HG02642 (cell line): ENCODE data around the gene MGAT5.
"Not testable (repeated sequence)": the region's sequence is repeated elsewhere in the genome, so short reads cannot be mapped to it uniquely, and the experiment has no call there.

Experiments used
- ATAC-seq: cut with Tn5 transposase; IDR thresholded peaks from one replicate; pipeline ENCODE4 v1.9.1; 2021; ENCODE audit warnings: mild to moderate bottlenecking; ENCODE audit not compliant: unreplicated experiment, poor library complexity

The MGAT5 gene

GRCh38 chr2:134275058-134275862, 21.4 kb downstream of the MGAT5 start:
- ATAC-seq = peak; percentile 84

- no peak for ATAC-seq
These were observed 22.7 kb downstream of the MGAT5 start for GRCh38 chr2:134276381-134277172.

GRCh38 chr2:134277223-134277622, 23.4 kb downstream of the MGAT5 start:
- ATAC-seq = no peak

GRCh38 chr2:134278553-134278952, 24.7 kb downstream of the MGAT5 start:
- no peak for ATAC-seq

GRCh38 chr2:134279417-134279816, 25.5 kb downstream of the MGAT5 start:
- ATAC-seq = no peak

- ATAC-seq = no peak
These were observed 26.4 kb downstream of the MGAT5 start for GRCh38 chr2:134280231-134280630.

- ATAC-seq = no peak
These were observed 26.9 kb downstream of the MGAT5 start for GRCh38 chr2:134280726-134281125.

- no peak for ATAC-seq
These were observed 28.0 kb downstream of the MGAT5 start for GRCh38 chr2:134281815-134282419.

- peak; percentile 90 for ATAC-seq
These were observed 28.9 kb downstream of the MGAT5 start for GRCh38 chr2:134282629-134283400.

- ATAC-seq = no peak
These were observed 29.8 kb downstream of the MGAT5 start for GRCh38 chr2:134283661-134284060.

- ATAC-seq = no peak
These were observed 30.3 kb downstream of the MGAT5 start for GRCh38 chr2:134284119-134284670.

- ATAC-seq = peak; percentile 48
These were observed 33.5 kb downstream of the MGAT5 start for GRCh38 chr2:134287323-134287722.

GRCh38 chr2:134288814-134289213, 34.9 kb downstream of the MGAT5 start:
- no peak for ATAC-seq

- no peak for ATAC-seq
These were observed 35.4 kb downstream of the MGAT5 start for GRCh38 chr2:134289225-134289624.

- peak; percentile 49 for ATAC-seq
These were observed 36.5 kb downstream of the MGAT5 start for GRCh38 chr2:134290358-134290757.

- no peak for ATAC-seq
These were observed 38.6 kb downstream of the MGAT5 start for GRCh38 chr2:134292514-134292913.

GRCh38 chr2:134293719-134294537, 40.1 kb downstream of the MGAT5 start:
- no peak for ATAC-seq

GRCh38 chr2:134294598-134294997, 40.7 kb downstream of the MGAT5 start:
- ATAC-seq = not testable (repeated sequence)

GRCh38 chr2:134295441-134295840, 41.6 kb downstream of the MGAT5 start:
- no peak for ATAC-seq
